OCI-LY7 (cell line): Measurements from ENCODE around the gene LATS2. TPM values are rescaled to one million over a fixed set of nuclear protein-coding genes. Genes with fewer than 3 reads are reported as not detected.

Experiments used
- BruUV-seq: library from RNA; stranded (reverse); fragments of 400-500 nt; replicated peaks from 2 replicates; lab custom pipeline; 2021; lab: Mats Ljungman, UMichigan
- CTCF ChIA-PET: fragments of 300-600 bp; sonication (Branson Sonifier 250); formaldehyde crosslinking; loops from one replicate; lab custom pipeline; 2022; ENCODE audit warnings: antibody characterized with exemption; ENCODE audit not compliant: unreplicated experiment; lab: Charles Lee
- POLR2A ChIA-PET: fragments of 300-600 bp; sonication (Branson Sonifier 250); formaldehyde crosslinking; loops from one replicate; lab custom pipeline; 2022; ENCODE audit warnings: antibody characterized with exemption; lab: Charles Lee
- DNase-seq: peaks from one replicate; pipeline ENCODE4 v3.0.0-alpha.2; 2015; ENCODE audit warnings: low spot score
- H2AFZ ChIP-seq: fragments of 200-600 bp; sonication (generic), shearing (Covaris generic); 2 replicates; pipeline ENCODE4 v1.6.1; 2014; ENCODE audit warnings: mild to moderate bottlenecking, antibody characterized with exemption, low read length, moderate library complexity
- H3K27ac ChIP-seq: fragments of 200-600 bp; sonication (generic); 2 replicates; pipeline ENCODE4 v1.5.1; 2014; ENCODE audit warnings: mixed run types, low read depth, mild to moderate bottlenecking, moderate library complexity, low read length, inconsistent platforms; ENCODE audit not compliant: poor library complexity, severe bottlenecking
- H3K36me3 ChIP-seq: fragments of 200-600 bp; sonication (generic); 2 replicates; pipeline ENCODE4 v1.6.1; 2014; ENCODE audit warnings: mild to moderate bottlenecking, antibody characterized with exemption, low read length, moderate library complexity, mixed read lengths; ENCODE audit not compliant: insufficient read depth
- H3K4me1 ChIP-seq: fragments of 200-600 bp; sonication (generic); 2 replicates; pipeline ENCODE4 v1.5.1; 2014; ENCODE audit warnings: mild to moderate bottlenecking, low read length; ENCODE audit not compliant: insufficient read depth, poor library complexity, severe bottlenecking
- H3K4me2 ChIP-seq: fragments of 200-600 bp; sonication (generic); 2 replicates; pipeline ENCODE4 v1.6.1; 2014; ENCODE audit warnings: mild to moderate bottlenecking, low read length
- H3K4me3 ChIP-seq: fragments of 200-600 bp; sonication (generic); 2 replicates; pipeline ENCODE4 v1.5.1; 2014; ENCODE audit warnings: mild to moderate bottlenecking, low read depth, low read length; ENCODE audit not compliant: poor library complexity, severe bottlenecking
- H3K79me2 ChIP-seq: fragments of 200-600 bp; sonication (generic); 2 replicates; pipeline ENCODE4 v1.6.1; 2016; ENCODE audit warnings: low read depth, mild to moderate bottlenecking, low read length, moderate library complexity, mixed read lengths; ENCODE audit not compliant: insufficient read depth
- H3K9me2 ChIP-seq: fragments of 200-600 bp; sonication (generic); 2 replicates; pipeline ENCODE4 v1.6.1; 2016; ENCODE audit warnings: mild to moderate bottlenecking, low read length, mixed read lengths; ENCODE audit not compliant: insufficient read depth
- H3K9me3 ChIP-seq: fragments of 200-600 bp; sonication (generic); 2 replicates; pipeline ENCODE4 v1.6.1; 2014; ENCODE audit warnings: mild to moderate bottlenecking, mixed run types, low read length, mixed read lengths
- H4K20me1 ChIP-seq: fragments of 200-600 bp; sonication (generic); 2 replicates; pipeline ENCODE4 v1.6.1; 2014; ENCODE audit warnings: mild to moderate bottlenecking, antibody characterized with exemption, low read length, moderate library complexity, mixed read lengths; ENCODE audit not compliant: insufficient read depth
- CTCF ChIP-seq: fragments of 200-600 bp; sonication (generic); conservative IDR thresholded peaks from 2 replicates; pipeline ENCODE4 v1.5.1; 2014; ENCODE audit warnings: mild to moderate bottlenecking, antibody characterized with exemption, low read length, moderate library complexity, mixed read lengths
- EZH2phosphoT487 ChIP-seq: fragments of 200-600 bp; sonication (generic); IDR thresholded peaks from 2 replicates; pipeline ENCODE4 v1.6.1; 2018; ENCODE audit warnings: low read depth, borderline replicate concordance, mild to moderate bottlenecking, mixed run types, antibody characterized with exemption, low read length, moderate library complexity, mixed read lengths
- intact Hi-C: fragments of 100-400 bp; cut with micrococcal nuclease; formaldehyde crosslinking; loops from one replicate; pipeline ENCODE4 v1.10.0; 2022; ENCODE audit not compliant: unreplicated experiment
- total RNA-seq, 2 experiments: library from RNA; depleted of rRNA in 1 of 2; stranded (reverse); fragments of >200 nt in 1 of 2; shearing (Covaris generic) in 1 of 2; gene quantifications; 2 replicates each; pipeline ENCODE4 v1.2.3, GENCODE V29; 2014 to 2022

The LATS2 gene
- total RNA-seq, 2 experiments from 2014 or later, result 0.19 to 1.3 TPM

GRCh38 chr13:21048901-21049698 lies 12.3 kb downstream of the LATS2 start:
- Histone ChIP-seq H3K27ac (no peak overlapping the region), H3K4me1 (peaks cover 4% of the 10 kb centered on the region), H4K20me1 (no peaks in the 10 kb centered on the region), H3K4me2 (no peak overlapping the region), H3K4me3 (no peak overlapping the region), H3K36me3 (no peaks in the 10 kb centered on the region), H3K79me2 (no peaks in the 10 kb centered on the region), H3K9me3 (no peaks in the 10 kb centered on the region), H3K9me2 (no peaks in the 10 kb centered on the region), H2AFZ (no peak overlapping the region)
- BruUV-seq, result no TSS peak
- intact Hi-C loops, result no loop called here
- no peak for DNase-seq
- ChIA-PET CTCF (no interaction called here), POLR2A (no interaction called here)
- no peak for TF ChIP-seq EZH2phosphoT487
- TF ChIP-seq CTCF, result no peak

GRCh38 chr13:21047591-21048282 lies 13.6 kb downstream of the LATS2 start:
- Histone ChIP-seq H4K20me1 (no peaks in the 10 kb centered on the region), H2AFZ (no peak overlapping the region), H3K36me3 (no peaks in the 10 kb centered on the region), H3K79me2 (no peaks in the 10 kb centered on the region), H3K27ac (no peak overlapping the region), H3K4me2 (no peak overlapping the region), H3K9me3 (no peaks in the 10 kb centered on the region), H3K4me1 (peaks cover 8% of the 10 kb centered on the region), H3K9me2 (no peaks in the 10 kb centered on the region), H3K4me3 (no peak overlapping the region)
- TF ChIP-seq EZH2phosphoT487, result no peak
- no peak for TF ChIP-seq CTCF
- CTCF ChIA-PET, result no interaction called here
- DNase-seq, result no peak
- POLR2A ChIA-PET, result interaction anchor here (0.6 to 0.8 kb wide), 2 partner anchors 16 to 147 kb away, joined by 3 read pairs; no protein-coding TSS in a partner anchor
- BruUV-seq, result no TSS peak
- intact Hi-C loops, result no loop called here
